Retinal pigment epithelial cell (primary cell): Measurements from ENCODE around the gene NKD2.
"Not testable (repeated sequence)": the region's sequence is repeated elsewhere in the genome, so short reads cannot be mapped to it uniquely, and the experiment has no call there.

Source experiments
- DNase-seq: peaks from one replicate; pipeline ENCODE4 v3.0.0-alpha.2; 2010; ENCODE audit warnings: low read depth
- H3K4me3 ChIP-seq: 2 replicates; pipeline ENCODE4 v1.5.1; 2011; ENCODE audit warnings: mild to moderate bottlenecking, low read length, control low read depth, moderate library complexity
- CTCF ChIP-seq: conservative IDR thresholded peaks from 2 replicates; pipeline ENCODE4 v1.5.1; 2011; ENCODE audit warnings: low read depth, low read length, control low read depth, inconsistent platforms

NKD2 gene

GRCh38 chr5:968881-969280 lies 39.7 kb upstream of the NKD2 start:
- DNase-seq, result no peak
- no peak overlapping the region for H3K4me3 ChIP-seq
- TF ChIP-seq CTCF, result no peak

- no peak for TF ChIP-seq CTCF
- no peak for DNase-seq
- no peak overlapping the region for H3K4me3 ChIP-seq
Measured at GRCh38 chr5:969408-969839, 39.2 kb upstream of the NKD2 start.

- H3K4me3 ChIP-seq, DNase-seq: not testable (repeated sequence)
Measured at GRCh38 chr5:972575-972974, 36.0 kb upstream of the NKD2 start.

GRCh38 chr5:976849-977751 lies 31.5 kb upstream of the NKD2 start:
- TF ChIP-seq CTCF, result no peak
- H3K4me3 ChIP-seq, result no peak overlapping the region
- DNase-seq, result no peak

- no peak overlapping the region for H3K4me3 ChIP-seq
- no peak for DNase-seq
- TF ChIP-seq CTCF, result no peak
Measured at GRCh38 chr5:978054-978453, 30.5 kb upstream of the NKD2 start.

- DNase-seq, result no peak
- no peak overlapping the region for H3K4me3 ChIP-seq
- TF ChIP-seq CTCF, result no peak
Measured at GRCh38 chr5:978693-979092, 29.9 kb upstream of the NKD2 start.

- no peak for DNase-seq
- no peak for TF ChIP-seq CTCF
- no peak overlapping the region for H3K4me3 ChIP-seq
Measured at GRCh38 chr5:979100-979817, 29.3 kb upstream of the NKD2 start.
